Stomach (tissue), 9 donors: Measurements from ENCODE around the gene RNPEPL1. TPM values are rescaled to one million over a fixed set of nuclear protein-coding genes. Genes with fewer than 3 reads are reported as not detected.

Experiments used
- DNase-seq, 2 donors: peaks; one replicate each; pipeline versions ENCODE4 v3.0.0 to v3.0.0-alpha.2; 2013 to 2019
- H3K27ac ChIP-seq, 5 donors: fragments of 200-600 bp in 4 of 5; sonication (generic) in 4 of 5; one replicate each; pipeline ENCODE4 v1.5.1; 2013 to 2019; ENCODE audit warnings: mild to moderate bottlenecking in 1 of 5, moderate library complexity in 1 of 5
- H3K27me3 ChIP-seq, 3 donors: fragments of 200-600 bp; sonication (generic); one replicate each; pipeline ENCODE4 v1.5.1; 2017 to 2019; ENCODE audit warnings: mixed run types in 1 of 3
- H3K36me3 ChIP-seq, 4 donors: fragments of 200-600 bp; sonication (generic); 1 replicate in 3 of 4; 2 replicates in 1 of 4; pipeline ENCODE4 v1.5.1; 2016 to 2019
- H3K4me1 ChIP-seq, 4 donors: fragments of 200-600 bp; sonication (generic); one replicate each; pipeline ENCODE4 v1.5.1; 2016 to 2019
- H3K4me3 ChIP-seq, 4 donors: fragments of 200-600 bp; sonication (generic) in 3 of 4; one replicate each; pipeline ENCODE4 v1.5.1; 2016 to 2019; ENCODE audit warnings: mild to moderate bottlenecking in 1 of 4
- H3K9me3 ChIP-seq, 4 donors: fragments of 200-600 bp; sonication (generic); one replicate each; pipeline ENCODE4 v1.5.1; 2016 to 2019
- EP300 ChIP-seq: sonication (generic); formaldehyde crosslinking; IDR thresholded peaks from one replicate; pipeline ENCODE4 v1.6.1; 2017; ENCODE audit warnings: antibody characterized with exemption
- POLR2A ChIP-seq, 4 donors: fragments of 450-650 bp; IDR thresholded peaks; one replicate each; pipeline ENCODE4 v1.6.1; 2016; ENCODE audit warnings: antibody characterized with exemption in 4 of 4, control low read depth in 2 of 4, mild to moderate bottlenecking in 1 of 4, moderate library complexity in 1 of 4
- POLR2AphosphoS5 ChIP-seq, 3 donors: sonication (generic); formaldehyde crosslinking; IDR thresholded peaks; one replicate each; pipeline ENCODE4 v1.6.1; 2016; ENCODE audit warnings: antibody characterized with exemption in 3 of 3
- WGBS, 5 donors: extraction: QIAGEN DNeasy Blood & Tissue Kit in 3 of 5; methylation state at CpG; one replicate each; pipeline versions ENCODE4 v1.1.5 to v1.1.7; 2013 to 2018; 5-methylcytosine and 5-hydroxymethylcytosine counted together
- intact Hi-C: fragments of 100-400 bp; cut with DNase I; formaldehyde crosslinking; loops from one replicate; pipeline ENCODE4 v1.15.1; 2023; ENCODE audit warnings: low total_unique reads
- polyA plus RNA-seq, 3 donors: library from polyadenylated mRNA; stranded (reverse); fragments of 200-250 nt; gene quantifications; one replicate each; pipeline ENCODE4 v1.2.3, GENCODE V29; 2013
- total RNA-seq, 5 donors: library from RNA; depleted of rRNA; stranded (reverse); fragments of >200 nt; gene quantifications; one replicate each; pipeline versions ENCODE4 v1.1.0 to v1.2.3, GENCODE V29; 2014 to 2016
- TF ChIP-seq, protein P1 (sequence below), 7 experiments: fragments of 450-650 bp in 4 of 7; fragments of 200-600 bp in 3 of 7; sonication (generic) in 3 of 7; IDR thresholded peaks; one replicate each; pipeline ENCODE4 v1.5.1; 2016 to 2019; ENCODE audit warnings: antibody characterized with exemption in 7 of 7, control low read depth in 2 of 7, mild to moderate bottlenecking in 1 of 7
- donor health status: healthy with polysubstance abuse.
- donor health status: Bipolar disorder and iron deficiency.
- donor health status: healthy.

RNPEPL1 gene
- total and polyA plus RNA-seq, 8 donors: 32.7 to 196 (median 124) TPM

DNA sequence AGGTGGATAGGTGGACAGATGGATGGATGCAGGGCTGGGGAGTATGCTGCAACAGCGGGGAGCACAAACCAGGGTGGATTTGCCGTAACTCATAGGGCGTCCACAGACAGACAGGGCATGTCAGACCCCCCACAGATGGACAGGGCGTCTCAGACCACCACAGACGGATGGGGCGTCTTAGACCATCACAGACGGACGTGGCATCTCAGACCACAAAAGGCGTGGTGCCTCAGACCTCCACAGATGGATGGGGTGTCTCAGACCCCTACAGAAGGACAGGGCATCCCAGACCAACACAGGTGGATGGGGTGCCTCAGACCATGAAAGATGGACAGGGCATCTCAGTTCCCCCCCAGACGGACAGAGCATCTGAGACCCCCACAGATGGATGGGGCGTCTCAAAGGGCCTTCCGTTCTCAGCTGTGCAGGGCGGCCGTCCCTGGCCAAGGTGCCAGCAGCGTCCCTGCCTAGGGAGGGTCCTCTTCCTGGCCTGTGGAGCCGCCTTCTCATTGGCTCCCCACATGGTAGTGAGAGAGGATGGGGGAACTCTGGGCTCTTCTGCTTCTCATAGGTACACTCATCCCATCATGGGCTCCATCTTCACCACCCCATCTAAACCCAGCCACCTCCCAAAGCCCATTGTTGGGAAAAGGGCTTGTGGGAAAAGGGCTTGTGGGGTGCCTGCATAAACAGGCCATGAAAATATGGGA, 12.6 kb upstream of the RNPEPL1 start:
- no peak for DNase-seq
- H3K36me3 ChIP-seq: peaks cover 0 to 36% (median 29%) of the 10 kb centered on the region in 4 donors
- no peaks in the 10 kb centered on the region for H3K9me3 ChIP-seq
- WGBS, 5 donors: 94 to 97% (median 96%) methylated on average over 9 to 16 of the region's 16 CpGs
- H3K4me3 ChIP-seq: no peak overlapping the region
- peaks cover 30 to 36% (median 35%) of the 10 kb centered on the region in 4 donors for H3K4me1 ChIP-seq
- H3K27ac ChIP-seq: no peak overlapping the region
- TF ChIP-seq POLR2A (IDR thresholded peaks at IDR 0.05) (no peak), EP300 (no peak), POLR2AphosphoS5 (IDR thresholded peaks at IDR 0.05) (no peak)
- TF ChIP-seq, protein P1, sequence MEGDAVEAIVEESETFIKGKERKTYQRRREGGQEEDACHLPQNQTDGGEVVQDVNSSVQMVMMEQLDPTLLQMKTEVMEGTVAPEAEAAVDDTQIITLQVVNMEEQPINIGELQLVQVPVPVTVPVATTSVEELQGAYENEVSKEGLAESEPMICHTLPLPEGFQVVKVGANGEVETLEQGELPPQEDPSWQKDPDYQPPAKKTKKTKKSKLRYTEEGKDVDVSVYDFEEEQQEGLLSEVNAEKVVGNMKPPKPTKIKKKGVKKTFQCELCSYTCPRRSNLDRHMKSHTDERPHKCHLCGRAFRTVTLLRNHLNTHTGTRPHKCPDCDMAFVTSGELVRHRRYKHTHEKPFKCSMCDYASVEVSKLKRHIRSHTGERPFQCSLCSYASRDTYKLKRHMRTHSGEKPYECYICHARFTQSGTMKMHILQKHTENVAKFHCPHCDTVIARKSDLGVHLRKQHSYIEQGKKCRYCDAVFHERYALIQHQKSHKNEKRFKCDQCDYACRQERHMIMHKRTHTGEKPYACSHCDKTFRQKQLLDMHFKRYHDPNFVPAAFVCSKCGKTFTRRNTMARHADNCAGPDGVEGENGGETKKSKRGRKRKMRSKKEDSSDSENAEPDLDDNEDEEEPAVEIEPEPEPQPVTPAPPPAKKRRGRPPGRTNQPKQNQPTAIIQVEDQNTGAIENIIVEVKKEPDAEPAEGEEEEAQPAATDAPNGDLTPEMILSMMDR (IDR thresholded peaks at IDR 0.05): no peak
- intact Hi-C loops: no loop called here
- peaks cover 0 to 9% (median 4%) of the 10 kb centered on the region in 3 donors for H3K27me3 ChIP-seq

DNA sequence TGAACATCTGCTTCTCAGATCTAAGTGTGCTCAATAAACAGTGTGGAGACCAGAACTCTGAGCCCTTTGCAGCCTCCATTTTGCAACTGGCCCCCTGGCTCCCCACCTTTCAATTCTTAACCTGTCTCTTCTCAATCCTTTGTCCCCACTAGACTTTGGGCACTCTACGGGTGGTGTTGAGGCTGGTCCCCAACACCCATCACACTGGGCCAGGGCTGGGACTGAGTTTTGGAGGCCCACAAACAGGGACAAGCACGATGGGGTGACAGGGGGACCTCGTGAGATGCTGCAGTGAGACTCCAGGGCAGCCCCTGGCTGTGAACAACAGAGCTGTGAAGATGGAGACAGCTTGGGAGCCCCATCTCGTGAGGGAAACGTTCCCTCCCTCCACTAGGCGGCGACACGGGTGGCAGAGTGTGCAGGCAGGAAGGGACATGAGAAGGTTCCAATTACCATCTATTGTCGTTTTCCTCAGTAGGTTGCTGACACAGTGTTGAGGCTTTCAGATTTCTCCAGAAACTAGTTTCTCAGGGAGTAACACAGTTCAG, 11.7 kb upstream of the RNPEPL1 start:
- peak; percentile 53 to 78 for DNase-seq
- Histone ChIP-seq H3K9me3 (no peaks in the 10 kb centered on the region), H3K4me1 (peaks cover 35 to 41% (median 38%) of the 10 kb centered on the region in 4 donors), H3K27me3 (peaks cover 0 to 9% (median 4%) of the 10 kb centered on the region in 3 donors), H3K27ac (no peak overlapping the region), H3K36me3 (peaks cover 0 to 27% (median 22%) of the 10 kb centered on the region in 4 donors), H3K4me3 (peak overlapping the region in 1 of 4 donors; percentile 62)
- TF ChIP-seq POLR2AphosphoS5 (IDR thresholded peaks at IDR 0.05): no peak
- no peak for TF ChIP-seq EP300
- TF ChIP-seq, protein P1 (IDR thresholded peaks at IDR 0.05): peak in 2 of 7 experiments; percentile 25 to 37
- intact Hi-C loops: no loop called here
- 57 to 68% (median 63%) methylated on average over 9 of the region's 9 CpGs for WGBS, 5 donors

DNA sequence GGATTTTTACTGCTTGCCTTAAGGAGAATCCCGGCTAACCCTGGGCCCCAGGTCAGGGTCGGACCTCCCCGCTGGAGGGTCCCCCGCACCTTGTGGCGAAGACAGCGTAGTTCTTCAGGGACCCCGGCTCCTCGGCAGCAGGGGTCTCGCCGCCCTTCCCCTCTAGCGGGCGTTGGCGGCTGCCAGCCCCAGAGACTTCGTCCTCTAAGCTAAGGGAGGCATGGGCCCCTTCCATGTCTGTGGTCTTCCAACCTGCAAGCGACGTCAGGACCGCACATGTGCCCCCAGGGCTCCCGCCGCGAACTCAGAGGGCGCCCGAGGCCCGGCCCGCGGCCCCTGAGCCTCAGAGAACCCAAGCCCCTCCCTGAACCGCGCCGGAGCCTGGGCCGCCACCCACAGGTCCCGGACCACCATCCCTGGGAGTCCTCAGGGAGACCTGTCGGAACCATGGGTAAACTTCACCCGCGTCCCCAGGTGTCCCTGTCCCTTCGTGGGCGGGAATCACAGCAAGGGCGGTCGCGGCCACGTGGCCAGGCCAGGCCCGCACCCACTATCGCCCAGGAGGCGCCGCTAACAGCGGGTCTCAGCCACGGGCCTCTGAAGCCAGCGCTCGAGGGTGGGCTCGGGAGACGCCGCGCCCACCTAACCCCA, 11.1 kb upstream of the RNPEPL1 start:
- peak overlapping the region; percentile 44 to 62 (median 50) for H3K4me3 ChIP-seq
- intact Hi-C loops: no loop called here
- peaks cover 41 to 47% (median 44%) of the 10 kb centered on the region in 4 donors for H3K4me1 ChIP-seq
- no peak overlapping the region for H3K27ac ChIP-seq
- peaks cover 0 to 9% (median 4%) of the 10 kb centered on the region in 3 donors for H3K27me3 ChIP-seq
- H3K36me3 ChIP-seq: peaks cover 0 to 22% (median 16%) of the 10 kb centered on the region in 4 donors
- 29 to 56% (median 35%) methylated on average over 20 to 51 of the region's 51 CpGs for WGBS, 5 donors
- DNase-seq: no peak
- no peak for TF ChIP-seq POLR2A (IDR thresholded peaks at IDR 0.05)
- TF ChIP-seq POLR2AphosphoS5 (IDR thresholded peaks at IDR 0.05): no peak
- TF ChIP-seq EP300: no peak
- TF ChIP-seq, protein P1 (IDR thresholded peaks at IDR 0.05): no peak
- H3K9me3 ChIP-seq: no peaks in the 10 kb centered on the region

DNA sequence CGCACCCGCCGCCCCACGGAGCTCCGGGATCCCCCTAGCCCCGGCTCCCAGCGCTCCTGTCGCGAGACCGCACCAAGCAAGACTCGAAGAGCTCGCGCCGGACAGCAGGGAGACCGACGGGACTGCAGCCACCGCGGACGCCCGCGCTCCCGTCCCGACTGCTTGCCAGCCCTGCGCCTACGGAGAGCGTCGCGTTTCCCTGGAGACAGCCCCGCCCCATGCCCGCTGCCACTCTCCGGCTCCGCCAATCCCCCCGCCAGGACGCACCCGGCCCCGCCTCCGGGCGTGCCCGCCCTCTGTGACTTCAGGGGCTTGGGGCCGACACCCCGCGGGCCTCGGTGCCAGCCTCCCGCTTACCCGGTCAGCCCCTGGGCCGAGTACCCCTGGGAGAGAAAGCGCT, 10.5 kb upstream of the RNPEPL1 start, which contains the start of gene ANKMY1:
Gene ANKMY1, minus strand, starts transcription at position 181 of the 400 bp plus-strand sequence. CDS start 653 bp downstream, outside the sequence.
- Histone ChIP-seq H3K27me3 (peaks cover 0 to 9% (median 4%) of the 10 kb centered on the region in 3 donors), H3K4me3 (peak within 1 kb of the TSS; percentile 44 to 62 (median 50)), H3K9me3 (no peaks in the 10 kb centered on the region), H3K36me3 (peaks cover 0 to 18% (median 11%) of the 10 kb centered on the region in 4 donors), H3K4me1 (peaks cover 41 to 51% (median 49%) of the 10 kb centered on the region in 4 donors), H3K27ac (no peak within 1 kb of the TSS)
- DNase-seq: peak; percentile 70 to 94
- intact Hi-C loops: no loop called here
- TF ChIP-seq POLR2AphosphoS5 (IDR thresholded peaks at IDR 0.05): no peak
- no peak for TF ChIP-seq EP300
- TF ChIP-seq, protein P1 (IDR thresholded peaks at IDR 0.05): no peak
- no peak for TF ChIP-seq POLR2A (IDR thresholded peaks at IDR 0.05)
- 1 to 6% (median 3%) methylated on average over 16 to 47 of the region's 47 CpGs for WGBS, 5 donors
